KMS-11 (cell line): Measurements from ENCODE around the gene FARS2.

Source experiments
- H2AFZ ChIP-seq: fragments of 200-600 bp; sonication (generic); 2 replicates; pipeline ENCODE4 v1.6.1; 2016; ENCODE audit warnings: antibody characterized with exemption, mixed run types, low read depth
- H3K27ac ChIP-seq: fragments of 200-600 bp; sonication (generic); 2 replicates; pipeline ENCODE4 v1.6.1; 2016; ENCODE audit warnings: mild to moderate bottlenecking, mixed run types
- H3K27me3 ChIP-seq: fragments of 200-600 bp; sonication (generic); 2 replicates; pipeline ENCODE4 v1.6.1; 2017; ENCODE audit warnings: mild to moderate bottlenecking, low read depth, mixed run types, moderate library complexity; ENCODE audit not compliant: insufficient read depth
- H3K36me3 ChIP-seq: fragments of 200-600 bp; sonication (generic); 2 replicates; pipeline ENCODE4 v1.6.1; 2017; ENCODE audit warnings: mild to moderate bottlenecking, mixed run types; ENCODE audit not compliant: insufficient read depth
- H3K4me1 ChIP-seq: fragments of 200-600 bp; sonication (generic); 2 replicates; pipeline ENCODE4 v1.6.1; 2016; ENCODE audit warnings: mild to moderate bottlenecking, low read depth, mixed run types; ENCODE audit not compliant: poor library complexity, severe bottlenecking
- H3K4me2 ChIP-seq: fragments of 200-600 bp; sonication (generic); 2 replicates; pipeline ENCODE4 v1.7.0; 2016; ENCODE audit warnings: mild to moderate bottlenecking, mixed run types
- H3K4me3 ChIP-seq: fragments of 200-600 bp; sonication (generic); IDR thresholded peaks from 2 replicates; pipeline ENCODE4 v1.6.1; 2017; ENCODE audit warnings: low read depth, low read length, mixed read lengths; ENCODE audit not compliant: insufficient read depth
- H3K79me2 ChIP-seq: fragments of 200-600 bp; sonication (generic); 2 replicates; pipeline ENCODE4 v1.6.1; 2016; ENCODE audit warnings: low read depth, mixed run types; ENCODE audit not compliant: insufficient read depth
- H3K9ac ChIP-seq: fragments of 200-600 bp; sonication (generic); 2 replicates; pipeline ENCODE4 v1.6.1; 2016; ENCODE audit warnings: mild to moderate bottlenecking, mixed run types
- H4K20me1 ChIP-seq: fragments of 200-600 bp; sonication (generic); 2 replicates; pipeline ENCODE4 v1.6.1; 2016; ENCODE audit warnings: mild to moderate bottlenecking, mixed run types; ENCODE audit not compliant: insufficient read depth
- CTCF ChIP-seq: fragments of 200-600 bp; sonication (generic); conservative IDR thresholded peaks from 2 replicates; pipeline ENCODE4 v1.6.1; 2017; ENCODE audit warnings: low read depth, mild to moderate bottlenecking, antibody characterized with exemption, low read length, moderate library complexity, mixed read lengths

FARS2 gene

DNA sequence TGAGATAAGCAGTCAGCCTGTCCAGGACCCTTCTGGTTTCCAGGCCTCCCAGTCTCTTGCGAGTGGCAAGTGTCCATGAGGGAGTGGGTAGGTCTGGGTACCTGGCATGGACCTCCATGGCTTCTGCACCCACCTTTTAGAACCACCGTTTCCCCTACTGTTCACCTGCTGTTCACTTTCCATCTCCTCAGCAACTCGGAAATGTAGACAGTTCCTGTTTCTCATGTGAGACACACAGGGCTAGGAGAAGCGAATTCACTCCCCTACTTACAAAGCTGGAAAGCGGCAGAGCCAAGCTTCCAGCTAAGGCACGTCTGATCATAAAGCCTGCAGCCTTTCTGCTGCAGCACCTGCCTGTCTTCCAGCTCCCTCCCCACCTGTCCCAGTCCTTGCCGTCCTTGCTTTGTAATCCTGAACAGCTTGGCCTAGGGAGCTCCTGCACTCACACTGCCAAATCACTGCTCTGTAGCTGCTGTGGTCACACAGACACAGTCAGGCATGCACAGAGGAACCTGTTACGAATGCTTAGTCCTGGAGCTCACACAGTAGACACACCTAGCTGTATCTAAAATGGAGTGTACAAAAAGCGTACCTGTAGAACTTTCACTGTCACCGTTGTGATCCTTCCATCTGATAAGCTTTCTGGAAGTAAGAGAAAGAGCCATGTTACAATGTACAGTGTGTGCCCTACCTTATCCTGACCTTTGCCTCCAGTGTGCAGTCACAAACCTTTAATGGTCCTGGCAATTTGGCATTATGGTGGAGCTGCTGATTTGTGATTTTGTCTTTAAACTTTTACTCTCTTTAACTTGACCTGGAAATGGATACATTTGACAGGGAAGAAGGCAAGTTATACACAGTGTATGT, 451.3 kb downstream of the FARS2 start:
- no peak overlapping the region for H2AFZ ChIP-seq
- no peak overlapping the region for H3K4me3 ChIP-seq
- no peaks in the 10 kb centered on the region for H3K36me3 ChIP-seq
- H3K27me3 ChIP-seq: no peaks in the 10 kb centered on the region
- H3K27ac ChIP-seq: no peak overlapping the region
- H3K79me2 ChIP-seq: no peaks in the 10 kb centered on the region
- TF ChIP-seq CTCF: no peak
- no peaks in the 10 kb centered on the region for H3K4me1 ChIP-seq
- no peak overlapping the region for H3K9ac ChIP-seq
- no peaks in the 10 kb centered on the region for H4K20me1 ChIP-seq
- H3K4me2 ChIP-seq: no peak overlapping the region

DNA sequence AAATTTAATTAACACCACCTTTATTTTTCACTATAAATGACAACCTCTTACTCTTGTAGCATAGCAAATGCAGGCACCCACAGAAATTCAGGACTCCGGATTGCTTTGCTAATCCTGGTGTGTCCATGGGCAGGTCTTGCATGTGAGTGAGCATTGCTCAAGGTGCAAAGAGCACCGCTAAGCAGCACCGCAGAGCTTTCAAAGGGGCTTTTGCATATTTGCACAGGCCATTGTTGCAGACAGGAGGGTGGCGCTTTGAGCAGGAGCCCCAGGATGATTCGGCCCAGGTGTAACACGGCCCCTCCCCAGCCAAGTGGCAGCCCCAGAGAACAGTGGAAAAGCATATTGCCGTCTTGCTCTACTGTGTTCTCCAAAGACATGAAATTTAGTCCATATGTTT, 452.2 kb downstream of the FARS2 start:
- Histone ChIP-seq H3K4me3 (no peak overlapping the region), H4K20me1 (no peaks in the 10 kb centered on the region), H3K4me2 (no peak overlapping the region), H3K9ac (no peak overlapping the region), H2AFZ (no peak overlapping the region), H3K36me3 (no peaks in the 10 kb centered on the region), H3K4me1 (no peaks in the 10 kb centered on the region), H3K79me2 (no peaks in the 10 kb centered on the region), H3K27ac (no peak overlapping the region), H3K27me3 (no peaks in the 10 kb centered on the region)
- TF ChIP-seq CTCF: no peak

DNA sequence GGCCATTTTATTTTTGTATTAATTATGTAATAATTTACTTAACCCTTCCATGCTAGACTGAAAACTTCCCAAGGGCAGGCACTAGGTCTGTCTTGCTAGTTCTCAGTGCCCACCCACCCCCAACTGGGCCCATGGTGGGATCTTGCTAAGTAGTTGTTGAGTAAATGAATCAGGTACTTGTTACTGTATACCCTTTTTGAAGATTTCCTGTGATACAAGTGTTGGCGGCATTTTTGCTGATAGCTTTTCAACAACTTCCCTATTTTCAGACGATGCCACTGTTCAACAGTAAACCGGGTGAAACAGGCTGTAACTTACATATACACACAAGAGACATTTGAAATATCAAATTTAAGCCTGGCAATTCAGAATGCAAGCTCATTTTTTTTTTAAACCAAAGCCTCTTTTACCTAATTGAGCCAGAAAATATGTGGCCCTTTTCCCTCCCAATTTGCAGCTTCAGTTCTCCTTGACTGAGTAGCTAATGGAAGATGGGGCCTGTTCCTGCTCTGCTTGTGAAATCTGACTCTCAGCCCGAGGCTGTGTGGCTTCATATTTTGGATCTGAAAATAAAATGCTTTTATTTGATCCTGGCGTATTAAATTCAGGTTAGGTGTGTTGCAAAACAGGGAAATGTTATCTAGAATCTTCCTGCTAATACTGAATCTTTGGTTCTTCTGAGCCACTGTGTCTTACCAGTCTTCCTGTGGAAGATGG, 457.1 kb downstream of the FARS2 start:
- Histone ChIP-seq H3K79me2 (no peaks in the 10 kb centered on the region), H3K27me3 (no peaks in the 10 kb centered on the region), H3K9ac (no peak overlapping the region), H4K20me1 (no peaks in the 10 kb centered on the region), H3K36me3 (no peaks in the 10 kb centered on the region), H3K27ac (no peak overlapping the region), H3K4me3 (no peak overlapping the region), H2AFZ (no peak overlapping the region), H3K4me1 (no peaks in the 10 kb centered on the region), H3K4me2 (no peak overlapping the region)
- no peak for TF ChIP-seq CTCF

DNA sequence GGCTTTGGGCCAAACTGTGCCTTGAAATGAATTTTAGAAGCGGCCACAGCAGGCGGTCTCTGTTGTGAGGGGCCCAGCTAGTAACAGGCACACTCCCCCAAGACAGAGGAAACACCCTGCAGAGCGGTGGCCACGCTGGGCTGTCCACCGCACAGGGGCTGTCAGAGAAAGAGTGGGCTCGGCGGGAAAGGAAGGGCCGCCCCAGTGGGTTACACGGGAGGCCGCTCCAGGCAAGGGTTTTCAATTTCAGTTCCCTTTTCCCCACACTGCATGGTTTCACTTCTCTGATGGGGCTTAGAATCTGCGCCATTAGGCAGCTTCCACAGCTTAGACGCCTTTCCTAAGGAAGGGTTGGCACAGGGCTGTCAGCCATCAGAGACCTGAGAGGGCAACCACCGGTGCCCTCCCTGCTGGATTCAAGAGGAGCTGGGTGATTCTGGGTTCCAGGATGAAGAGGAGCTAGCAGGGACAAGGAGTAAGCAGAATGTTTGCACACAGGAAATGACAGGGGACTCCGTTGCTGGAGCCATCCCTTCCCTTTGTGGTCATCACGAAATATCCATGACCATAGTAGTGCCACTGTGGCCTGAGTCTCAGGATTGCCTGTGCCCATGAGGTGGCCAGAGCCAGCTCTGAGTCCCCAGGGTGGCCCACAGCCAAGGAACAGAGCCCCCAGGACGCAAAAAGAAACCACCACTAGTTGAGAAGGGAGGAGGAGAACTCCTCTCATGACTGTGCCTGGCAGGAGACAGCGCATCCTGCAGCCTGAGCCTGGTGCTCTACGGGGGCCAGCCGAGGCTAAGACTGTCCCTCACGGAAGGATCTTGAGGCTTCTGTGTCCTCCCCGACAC, 462.8 kb downstream of the FARS2 start:
- Histone ChIP-seq H4K20me1 (no peaks in the 10 kb centered on the region), H3K79me2 (no peaks in the 10 kb centered on the region), H3K4me2 (no peak overlapping the region), H3K36me3 (no peaks in the 10 kb centered on the region), H3K4me1 (peaks cover 12% of the 10 kb centered on the region), H2AFZ (no peak overlapping the region), H3K27ac (no peak overlapping the region), H3K9ac (no peak overlapping the region), H3K4me3 (no peak overlapping the region), H3K27me3 (peaks cover 9% of the 10 kb centered on the region; the same call in 1 of the 2 replicates)
- TF ChIP-seq CTCF: no peak
